OCI-LY1 (cell line): ENCODE data around the gene SLC26A4.

Source experiments
- H2AFZ ChIP-seq: fragments of 200-600 bp; sonication (generic), shearing (Covaris generic); 2 replicates; pipeline ENCODE4 v1.6.0; 2014; ENCODE audit warnings: antibody characterized with exemption, mild to moderate bottlenecking, low read length
- H3F3A ChIP-seq: fragments of 200-600 bp; sonication (generic), shearing (Covaris generic); 2 replicates; pipeline ENCODE4 v1.6.0; 2014; ENCODE audit warnings: mild to moderate bottlenecking, antibody characterized with exemption, low read length, moderate library complexity; ENCODE audit not compliant: insufficient read depth
- H3K27ac ChIP-seq: fragments of 200-600 bp; sonication (generic); 2 replicates; pipeline ENCODE4 v1.5.1; 2014; ENCODE audit warnings: low read length, mixed run types, mild to moderate bottlenecking, low read depth; ENCODE audit not compliant: poor library complexity, severe bottlenecking
- H3K27me3 ChIP-seq: fragments of 200-600 bp; sonication (generic); 2 replicates; pipeline ENCODE4 v1.6.0; 2014; ENCODE audit warnings: antibody characterized with exemption, mild to moderate bottlenecking, low read length, moderate library complexity; ENCODE audit not compliant: insufficient read depth
- H3K36me3 ChIP-seq: fragments of 200-600 bp; sonication (generic); 2 replicates; pipeline ENCODE4 v1.6.1; 2014; ENCODE audit warnings: mild to moderate bottlenecking, antibody characterized with exemption, low read length, moderate library complexity, mixed read lengths; ENCODE audit not compliant: insufficient read depth
- H3K4me1 ChIP-seq: fragments of 200-600 bp; sonication (generic); 2 replicates; pipeline ENCODE4 v1.5.1; 2014; ENCODE audit warnings: mild to moderate bottlenecking, low read length, moderate library complexity; ENCODE audit not compliant: insufficient read depth, severe bottlenecking
- H3K4me2 ChIP-seq: fragments of 200-600 bp; sonication (generic), shearing (Covaris generic); 2 replicates; pipeline ENCODE4 v1.6.1; 2014; ENCODE audit warnings: low read length
- H3K4me3 ChIP-seq: fragments of 200-600 bp; sonication (generic); 2 replicates; pipeline ENCODE4 v1.5.1; 2014; ENCODE audit warnings: low read length, low read depth, mild to moderate bottlenecking, mixed read lengths; ENCODE audit not compliant: poor library complexity, severe bottlenecking
- H3K79me2 ChIP-seq: fragments of 200-600 bp; shearing (Covaris generic); 2 replicates; pipeline ENCODE4 v1.6.1; 2016; ENCODE audit warnings: mixed run types, low read length, mixed read lengths; ENCODE audit not compliant: insufficient read depth
- H3K9ac ChIP-seq: fragments of 200-600 bp; sonication (generic), shearing (Covaris generic); 2 replicates; pipeline ENCODE4 v1.6.1; 2014; ENCODE audit warnings: mild to moderate bottlenecking, low read length, mixed read lengths
- H3K9me2 ChIP-seq: fragments of 200-600 bp; sonication (generic), shearing (Covaris generic); 2 replicates; pipeline ENCODE4 v1.6.1; 2014; ENCODE audit warnings: low read depth, mild to moderate bottlenecking, low read length, mixed read lengths
- H3K9me3 ChIP-seq: fragments of 200-600 bp; shearing (Covaris generic); 2 replicates; pipeline ENCODE4 v1.6.1; 2014; ENCODE audit warnings: low read length, mixed read lengths
- H4K20me1 ChIP-seq: fragments of 200-600 bp; sonication (generic), shearing (Covaris generic); 2 replicates; pipeline ENCODE4 v1.6.0; 2016; ENCODE audit warnings: mild to moderate bottlenecking, low read length; ENCODE audit not compliant: insufficient read depth
- EZH2 ChIP-seq: fragments of 200-600 bp; sonication (generic), shearing (Covaris generic); IDR thresholded peaks from 2 replicates; pipeline ENCODE4 v1.8.0; 2017; ENCODE audit warnings: borderline replicate concordance, mixed run types, mild to moderate bottlenecking, antibody characterized with exemption, low read length, moderate library complexity, mixed read lengths
- TF ChIP-seq, protein P1 (sequence below): fragments of 200-600 bp; sonication (generic), shearing (Covaris generic); IDR thresholded peaks from 2 replicates; pipeline ENCODE4 v1.5.1; 2017; ENCODE audit warnings: mild to moderate bottlenecking, antibody characterized with exemption, low read length, moderate library complexity, mixed read lengths

Gene SLC26A4

DNA sequence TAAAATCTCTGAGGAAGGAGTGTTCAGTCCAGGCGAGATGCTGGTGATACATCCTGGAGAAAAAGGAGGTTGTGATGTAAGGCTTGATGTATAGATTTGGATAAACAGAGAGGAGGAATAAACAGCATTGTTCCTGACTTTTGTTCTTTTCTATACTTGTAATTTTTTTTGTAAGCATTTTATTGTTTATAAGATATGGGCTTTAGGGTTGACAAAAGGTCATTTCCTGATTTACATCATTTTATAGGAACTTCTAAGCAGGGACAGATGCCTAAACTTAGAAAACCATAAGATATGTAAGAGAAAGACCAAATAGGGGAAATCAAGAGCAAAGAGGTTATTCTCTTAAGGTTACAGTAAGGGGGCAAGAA lies 16.7 kb upstream of the SLC26A4 start:
- no peaks in the 10 kb centered on the region; the same call in 1 of the 2 replicates for H3K27me3 ChIP-seq
- no peaks in the 10 kb centered on the region for H4K20me1 ChIP-seq
- H3K9me3 ChIP-seq: 0 out of 2 replicates have a peak, but pooled peaks cover 3% of the 10 kb centered on the region
- no peak for TF ChIP-seq EZH2
- TF ChIP-seq, protein P1, sequence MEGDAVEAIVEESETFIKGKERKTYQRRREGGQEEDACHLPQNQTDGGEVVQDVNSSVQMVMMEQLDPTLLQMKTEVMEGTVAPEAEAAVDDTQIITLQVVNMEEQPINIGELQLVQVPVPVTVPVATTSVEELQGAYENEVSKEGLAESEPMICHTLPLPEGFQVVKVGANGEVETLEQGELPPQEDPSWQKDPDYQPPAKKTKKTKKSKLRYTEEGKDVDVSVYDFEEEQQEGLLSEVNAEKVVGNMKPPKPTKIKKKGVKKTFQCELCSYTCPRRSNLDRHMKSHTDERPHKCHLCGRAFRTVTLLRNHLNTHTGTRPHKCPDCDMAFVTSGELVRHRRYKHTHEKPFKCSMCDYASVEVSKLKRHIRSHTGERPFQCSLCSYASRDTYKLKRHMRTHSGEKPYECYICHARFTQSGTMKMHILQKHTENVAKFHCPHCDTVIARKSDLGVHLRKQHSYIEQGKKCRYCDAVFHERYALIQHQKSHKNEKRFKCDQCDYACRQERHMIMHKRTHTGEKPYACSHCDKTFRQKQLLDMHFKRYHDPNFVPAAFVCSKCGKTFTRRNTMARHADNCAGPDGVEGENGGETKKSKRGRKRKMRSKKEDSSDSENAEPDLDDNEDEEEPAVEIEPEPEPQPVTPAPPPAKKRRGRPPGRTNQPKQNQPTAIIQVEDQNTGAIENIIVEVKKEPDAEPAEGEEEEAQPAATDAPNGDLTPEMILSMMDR: no peak
- no peak overlapping the region for H3K4me2 ChIP-seq
- no peaks in the 10 kb centered on the region for H3K79me2 ChIP-seq
- H3K4me3 ChIP-seq: no peak overlapping the region
- no peak overlapping the region for H2AFZ ChIP-seq
- H3K9ac ChIP-seq: no peak overlapping the region
- no peaks in the 10 kb centered on the region for H3K36me3 ChIP-seq
- H3K27ac ChIP-seq: no peak overlapping the region
- peaks cover 5% of the 10 kb centered on the region for H3K4me1 ChIP-seq
- no peaks in the 10 kb centered on the region for H3K9me2 ChIP-seq
- H3F3A ChIP-seq: no peaks in the 10 kb centered on the region

DNA sequence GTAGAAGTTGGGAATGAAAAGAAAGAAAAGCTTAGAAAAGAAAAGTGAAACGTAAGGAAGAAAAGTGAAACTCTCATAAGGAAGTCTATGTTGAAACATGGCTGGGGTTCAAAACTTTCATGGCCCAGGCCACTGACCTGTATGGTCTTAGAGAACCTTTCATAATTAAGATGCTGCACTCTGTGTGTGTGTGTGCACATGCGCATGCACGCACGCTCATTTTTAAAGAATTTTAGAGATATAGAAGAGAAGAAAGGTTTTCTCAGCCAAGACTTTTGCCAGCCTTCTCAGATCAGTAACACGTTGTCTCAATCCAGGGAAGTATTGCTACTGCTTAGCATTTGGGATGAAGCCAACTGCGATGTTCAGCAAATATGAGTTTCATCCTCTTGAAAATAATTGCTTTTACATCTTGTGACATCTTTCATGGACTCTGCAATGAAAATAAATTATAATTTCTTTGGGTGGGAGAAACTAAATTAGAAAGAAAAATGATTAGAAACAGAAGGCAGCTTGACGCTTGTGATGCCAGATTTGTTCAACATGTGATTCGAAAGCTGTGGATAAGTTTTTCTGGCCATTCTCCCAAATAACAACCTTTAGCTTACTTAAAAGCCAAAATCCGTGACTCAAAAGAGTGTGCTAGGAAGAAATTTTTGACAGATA lies 16.2 kb upstream of the SLC26A4 start:
- Histone ChIP-seq H3K4me3 (no peak overlapping the region), H3K27me3 (no peaks in the 10 kb centered on the region; the same call in 1 of the 2 replicates), H3K4me1 (no peaks in the 10 kb centered on the region), H3K4me2 (no peak overlapping the region), H4K20me1 (no peaks in the 10 kb centered on the region), H2AFZ (no peak overlapping the region), H3K9me2 (no peaks in the 10 kb centered on the region), H3K9ac (no peak overlapping the region), H3K27ac (no peak overlapping the region), H3K9me3 (0 out of 2 replicates have a peak, but pooled peaks cover 3% of the 10 kb centered on the region), H3F3A (no peaks in the 10 kb centered on the region), H3K36me3 (no peaks in the 10 kb centered on the region), H3K79me2 (no peaks in the 10 kb centered on the region)
- no peak for TF ChIP-seq EZH2
- TF ChIP-seq, protein P1: no peak

DNA sequence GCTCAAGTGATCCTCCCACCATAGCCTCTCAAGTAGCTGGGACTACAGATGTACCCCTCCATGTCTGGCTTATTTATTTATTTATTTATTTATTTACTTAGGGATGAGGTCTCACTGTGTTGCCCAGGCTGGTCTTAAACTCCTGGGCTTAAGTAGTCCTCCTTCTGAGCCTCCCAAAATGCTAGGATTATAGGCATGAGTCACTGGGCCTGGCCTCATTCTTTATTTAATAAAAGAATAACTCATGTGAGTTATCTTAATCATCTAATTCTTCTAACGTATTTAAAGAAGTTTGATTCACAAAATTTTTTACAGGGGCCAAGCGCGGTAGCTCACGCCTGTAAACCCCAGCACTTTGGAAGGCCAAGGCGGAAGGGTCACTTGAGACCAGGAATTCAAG lies 8.0 kb upstream of the SLC26A4 start:
- no peaks in the 10 kb centered on the region for H3K4me1 ChIP-seq
- no peaks in the 10 kb centered on the region for H3F3A ChIP-seq
- no peak overlapping the region for H3K27ac ChIP-seq
- no peaks in the 10 kb centered on the region for H3K27me3 ChIP-seq
- H3K4me2 ChIP-seq: no peak overlapping the region
- no peaks in the 10 kb centered on the region for H3K9me2 ChIP-seq
- no peaks in the 10 kb centered on the region for H3K36me3 ChIP-seq
- H4K20me1 ChIP-seq: no peaks in the 10 kb centered on the region
- TF ChIP-seq, protein P1: no peak
- TF ChIP-seq EZH2: no peak
- no peak overlapping the region for H3K4me3 ChIP-seq
- no peaks in the 10 kb centered on the region for H3K79me2 ChIP-seq
- no peak overlapping the region for H3K9ac ChIP-seq
- no peaks in the 10 kb centered on the region for H3K9me3 ChIP-seq
- no peak overlapping the region for H2AFZ ChIP-seq
